ENCODE results near the gene RBM28. TPM values are rescaled to one million over a fixed set of nuclear protein-coding genes. Genes with fewer than 3 reads are reported as not detected.

Gene RBM28
- polyA plus RNA-seq, 1 donor = 41.9 TPM

GRCh38 chr7:128374041-128374440 lies 30.3 kb upstream of the RBM28 start:
- DNase-seq (ENCODE audit: low read depth) = no peak

GRCh38 chr7:128373606-128374005 lies 29.9 kb upstream of the RBM28 start:
- no peak for DNase-seq (ENCODE audit: low read depth)

DNA sequence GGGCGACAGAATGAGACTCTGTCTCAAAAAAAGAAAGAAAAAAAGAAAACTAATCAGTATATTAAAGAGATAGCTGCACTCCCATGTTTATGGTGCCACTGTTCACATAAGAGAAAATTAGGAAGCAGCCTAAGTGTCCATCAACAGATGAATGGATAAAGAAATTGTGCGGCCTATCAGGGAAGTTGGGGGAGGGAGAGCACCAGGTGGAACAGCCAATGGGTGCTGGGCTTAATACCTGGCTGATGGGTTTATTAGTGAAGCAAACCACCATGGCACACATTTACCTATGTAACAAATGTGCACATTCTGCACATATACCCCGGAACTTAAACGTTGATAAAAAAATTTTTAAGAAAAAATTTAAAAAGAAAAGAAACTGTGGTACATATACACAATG lies 26.8 kb upstream of the RBM28 start:
- DNase-seq (ENCODE audit: low read depth) = no peak

DNA sequence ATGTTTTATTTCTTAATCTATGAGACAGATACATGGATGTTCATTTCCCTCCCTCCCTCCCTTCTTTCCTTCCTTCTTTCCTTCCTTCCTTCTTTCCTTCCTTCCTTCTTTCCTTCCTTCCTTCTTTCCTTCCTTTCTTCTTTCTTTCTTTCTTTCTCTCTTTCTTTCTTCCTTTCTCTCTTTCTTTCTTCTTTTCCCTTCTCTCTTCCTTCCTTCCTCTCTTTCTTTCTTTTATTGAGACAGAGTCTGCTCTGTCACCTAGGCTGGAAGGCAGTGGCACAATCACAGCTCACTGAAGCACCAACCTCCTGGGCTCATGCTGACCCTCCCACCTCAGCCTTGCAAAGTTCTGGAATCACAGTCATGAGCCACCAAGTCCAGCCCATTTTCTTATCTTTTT lies 23.3 kb upstream of the RBM28 start:
- no peak for DNase-seq (ENCODE audit: low read depth)

DNA sequence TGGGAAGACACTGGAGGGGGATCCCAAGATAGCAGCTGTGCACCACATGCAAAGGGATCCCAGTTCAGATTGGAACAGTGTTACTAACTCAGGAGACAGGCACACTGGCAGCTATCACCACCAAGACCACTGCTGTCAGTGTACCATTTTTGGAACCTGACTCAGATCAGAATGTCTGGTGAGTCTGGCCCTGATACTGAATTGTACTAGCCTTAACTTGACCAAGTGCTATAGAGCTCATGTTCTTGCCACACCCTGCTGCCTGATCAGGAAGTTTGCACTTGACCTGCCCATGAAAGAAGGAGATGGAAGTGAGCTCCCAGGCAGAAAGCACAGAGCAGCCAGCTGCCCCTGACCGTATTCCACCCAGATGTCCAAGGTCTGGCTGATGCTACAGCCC lies 22.6 kb upstream of the RBM28 start:
- no peak for DNase-seq (ENCODE audit: low read depth)

DNA sequence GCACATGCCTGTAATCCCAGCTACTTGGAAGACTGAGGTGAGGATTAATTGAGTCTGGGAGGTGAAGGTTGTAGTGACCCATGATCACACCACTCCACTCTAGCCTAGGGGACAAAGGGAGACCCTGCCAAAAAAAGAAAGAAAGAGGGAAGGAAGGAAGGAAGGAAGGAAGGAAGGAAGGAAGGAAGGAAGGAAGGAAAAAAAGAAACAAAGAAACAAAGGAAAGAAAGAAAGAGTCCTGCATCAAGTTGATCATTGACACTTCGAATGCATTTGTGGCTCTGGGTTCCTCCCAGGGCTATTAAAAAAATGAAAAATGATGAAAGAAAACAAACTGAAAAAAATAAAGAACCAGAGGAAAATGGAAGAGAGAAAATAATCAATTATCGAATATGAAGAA lies 21.7 kb upstream of the RBM28 start:
- DNase-seq (ENCODE audit: low read depth) = no peak

DNA sequence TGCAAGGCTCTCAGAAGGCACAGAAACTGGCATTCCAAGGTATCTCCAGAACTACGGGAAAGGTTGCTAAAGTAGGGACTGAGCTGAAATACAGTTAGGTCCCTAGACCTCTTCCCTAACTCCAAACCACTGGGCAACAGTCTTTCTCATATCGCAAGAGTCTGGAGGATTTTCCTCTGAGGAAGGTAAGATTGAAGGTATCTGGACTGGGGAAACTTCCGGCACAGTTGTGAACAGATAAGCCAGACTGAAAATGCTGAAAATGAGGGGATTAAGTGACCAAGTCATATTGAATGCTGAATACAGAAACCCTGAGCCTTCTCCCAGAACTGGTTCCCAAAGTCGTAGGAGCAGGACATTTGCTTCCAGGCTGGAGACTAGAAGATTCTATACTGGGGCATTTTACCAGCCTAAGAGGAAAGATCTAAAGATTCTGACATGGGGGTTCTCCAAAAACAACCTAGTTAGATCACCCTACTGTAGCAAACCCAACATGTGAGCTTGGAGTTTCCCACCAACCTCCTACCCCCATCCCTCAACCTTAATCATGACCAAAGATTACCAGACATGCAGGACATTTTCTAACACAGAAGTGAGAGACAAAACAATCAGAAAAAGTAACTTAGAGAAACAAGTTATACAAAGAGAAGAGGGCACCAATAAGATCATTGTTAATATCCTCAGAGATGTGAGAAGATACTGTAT lies 20.6 kb upstream of the RBM28 start:
- DNase-seq (ENCODE audit: low read depth) = no peak

DNA sequence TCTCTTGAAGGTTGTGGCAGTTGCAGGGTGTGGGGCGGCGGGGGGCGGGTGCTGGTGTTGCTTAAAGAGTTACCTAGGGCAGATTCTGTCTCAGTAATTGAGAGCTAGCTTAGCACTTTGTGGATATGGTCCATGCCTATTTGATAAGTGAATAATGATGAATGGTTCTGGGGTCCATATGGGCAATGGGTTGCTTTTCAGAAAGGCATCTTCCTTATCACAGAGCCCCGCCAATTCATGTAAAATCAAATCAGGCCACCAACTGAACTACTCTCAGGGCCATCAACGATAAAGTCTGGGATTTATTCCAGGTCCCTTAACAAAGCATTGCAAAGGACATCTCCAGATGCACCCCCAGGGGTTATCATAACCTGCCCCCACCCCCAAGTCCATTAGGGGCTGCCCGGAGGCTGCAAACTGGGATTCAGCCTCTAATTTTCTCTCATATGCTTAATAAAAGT lies 19.6 kb upstream of the RBM28 start:
- no peak for DNase-seq (ENCODE audit: low read depth)

- DNase-seq (ENCODE audit: low read depth) = no peak
Measured at GRCh38 chr7:128362670-128363069, 19.0 kb upstream of the RBM28 start.

GRCh38 chr7:128361411-128362379 lies 18.0 kb upstream of the RBM28 start, which contains the start of gene PRRT4:
Gene PRRT4, minus strand, starts transcription at chr7:128361690.
- no peak for DNase-seq (ENCODE audit: low read depth)

DNA sequence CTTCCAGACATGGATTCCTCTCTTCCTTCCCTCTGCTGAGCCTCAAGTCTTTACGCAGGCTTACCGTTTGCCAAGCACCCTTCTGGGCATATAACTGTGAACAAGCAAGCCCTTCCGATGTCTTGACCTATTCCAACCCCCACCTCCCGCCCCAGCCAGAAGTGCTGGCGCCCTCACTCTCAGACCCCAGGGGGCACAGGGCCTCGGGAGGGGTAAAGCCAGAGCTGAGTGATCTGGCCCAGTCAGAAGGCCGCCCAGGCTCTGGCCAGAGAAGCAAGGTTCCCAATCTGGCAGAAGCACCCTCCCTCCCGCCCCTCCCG lies 16.6 kb upstream of the RBM28 start:
- DNase-seq (ENCODE audit: low read depth) = no peak

DNA sequence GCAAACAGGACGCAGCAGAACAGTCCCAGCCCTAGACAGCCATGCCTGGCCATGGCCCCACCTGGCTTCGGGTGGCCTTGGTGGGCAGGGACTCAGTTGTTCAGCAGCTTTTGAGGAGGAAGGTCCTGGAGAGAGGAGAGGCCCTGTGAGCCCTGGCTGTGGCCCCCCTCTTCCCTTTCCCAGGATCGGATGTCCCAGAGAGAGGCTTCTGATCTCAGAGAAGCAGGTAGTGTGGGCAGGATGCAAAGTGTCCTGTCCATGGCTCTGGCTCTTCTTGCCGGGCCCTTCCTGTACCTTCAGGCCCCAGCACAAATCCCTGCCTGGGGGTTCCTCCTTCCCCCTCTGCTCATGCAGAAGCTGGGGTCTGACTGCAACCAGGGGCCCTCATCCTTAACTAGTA lies 16.2 kb upstream of the RBM28 start:
- DNase-seq (ENCODE audit: low read depth) = no peak

DNA sequence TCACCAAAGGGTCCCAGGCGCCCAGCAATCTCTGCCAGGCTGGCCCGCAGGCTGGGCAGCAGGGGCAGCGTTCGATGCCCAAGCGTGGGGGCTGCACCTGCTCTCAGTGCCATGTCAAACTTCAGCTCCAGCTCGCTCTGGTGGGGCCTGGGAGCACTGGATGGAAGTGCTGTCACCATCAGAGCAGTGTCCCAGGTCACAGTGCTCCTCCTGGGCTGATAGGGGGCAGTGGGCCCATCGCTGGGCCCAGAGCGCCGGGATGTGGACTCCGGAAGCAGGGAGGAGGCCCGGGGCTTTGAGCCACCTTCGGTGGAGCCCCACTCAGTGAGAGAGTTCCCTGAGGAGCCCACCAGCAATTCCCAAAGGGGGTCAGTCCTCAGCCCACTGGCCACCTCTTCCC lies 15.6 kb upstream of the RBM28 start:
- DNase-seq (ENCODE audit: low read depth) = no peak

- no peak for DNase-seq (ENCODE audit: low read depth)
Measured at GRCh38 chr7:128358233-128358632, 14.5 kb upstream of the RBM28 start.

DNA sequence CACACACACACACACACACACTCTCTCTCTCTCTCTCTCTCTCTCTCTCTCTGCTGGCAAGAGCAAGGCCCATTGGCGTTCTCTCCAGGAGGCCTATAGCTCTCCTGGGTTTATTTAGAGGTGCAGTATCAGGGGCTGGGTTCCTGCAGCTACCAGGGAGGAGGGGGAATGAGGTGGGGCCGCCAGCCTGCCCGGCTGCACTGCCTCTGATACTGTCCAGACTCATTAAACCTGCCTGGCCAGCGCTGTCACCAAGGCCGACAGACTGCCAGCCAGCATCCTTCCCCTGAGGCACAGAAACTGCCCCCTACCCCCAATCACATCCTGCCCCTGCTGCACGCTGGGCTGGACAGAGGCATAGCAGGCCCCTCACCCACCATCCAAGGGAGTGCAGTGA lies 13.5 kb upstream of the RBM28 start:
- DNase-seq (ENCODE audit: low read depth) = no peak

DNA sequence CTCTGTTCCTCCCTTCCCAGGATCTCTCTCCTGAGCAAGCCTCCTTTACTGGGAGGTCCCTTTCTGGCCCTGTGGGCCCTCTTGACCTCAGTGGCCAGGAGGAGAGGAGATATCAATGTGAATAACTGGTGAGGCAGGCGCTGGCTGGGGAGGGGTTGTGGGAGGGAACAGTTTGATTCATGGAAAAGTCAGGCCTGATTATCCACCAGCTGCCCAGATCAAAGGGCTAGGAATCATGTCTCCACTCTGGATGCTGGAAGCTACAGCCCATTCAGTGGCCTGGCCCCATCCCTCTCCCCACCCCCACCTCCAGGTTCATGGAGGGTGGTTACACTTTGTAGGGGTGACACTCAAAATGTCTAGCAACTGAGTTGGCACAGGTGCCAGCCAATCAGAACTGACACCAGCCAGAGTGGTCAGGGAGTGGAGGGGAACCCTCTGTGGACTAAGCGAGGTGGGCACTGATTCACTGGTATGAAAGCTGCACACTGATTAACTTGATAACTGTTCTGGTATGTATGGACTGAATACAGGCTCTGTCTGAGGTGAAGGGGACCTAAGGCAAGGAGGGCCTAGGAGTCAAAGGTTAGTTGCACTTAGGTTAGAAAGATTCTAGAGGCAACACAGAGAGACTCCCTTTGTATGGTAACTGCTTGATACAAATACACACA lies 13.0 kb upstream of the RBM28 start:
- no peak for DNase-seq (ENCODE audit: low read depth)

DNA sequence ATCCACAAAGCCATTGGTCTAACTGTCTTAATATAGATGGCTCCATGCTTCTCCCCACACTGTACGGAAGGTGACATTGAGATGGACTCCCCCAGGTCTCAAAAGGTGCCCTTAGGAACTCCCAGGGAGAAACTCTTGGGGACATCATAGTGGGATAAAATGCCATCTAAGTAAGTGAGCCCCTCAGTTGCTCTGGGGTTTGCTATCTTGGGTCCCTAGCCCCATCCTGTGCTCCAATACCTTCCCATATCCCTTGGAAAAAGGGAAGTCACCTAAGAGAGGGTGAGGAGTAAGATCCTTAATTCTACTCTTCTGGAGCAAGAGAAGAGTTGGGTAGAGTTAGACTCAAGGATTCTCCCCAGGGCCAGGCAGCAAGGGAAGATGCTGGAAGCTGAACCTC lies 9.9 kb upstream of the RBM28 start:
- no peak for DNase-seq (ENCODE audit: low read depth)

DNA sequence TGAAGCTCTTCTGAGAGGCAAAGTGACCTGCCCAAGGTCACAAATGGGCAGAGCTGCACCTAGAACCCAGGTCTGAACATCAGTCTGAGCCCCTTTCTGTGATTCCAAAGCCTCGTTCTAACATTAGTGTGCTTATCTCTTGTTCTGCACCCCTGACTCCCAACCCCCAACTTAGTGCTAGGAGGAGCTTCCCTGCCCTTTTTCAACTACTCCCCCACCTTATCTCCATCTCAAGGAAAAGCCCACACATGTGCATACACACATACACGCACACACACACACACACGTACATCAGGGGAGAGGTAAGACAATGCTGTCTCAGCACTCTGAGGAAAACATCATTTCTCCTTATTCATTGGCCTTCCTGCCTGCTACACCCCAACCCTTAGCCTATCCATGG lies 9.5 kb upstream of the RBM28 start:
- DNase-seq (ENCODE audit: low read depth) = no peak

GRCh38 chr7:128352636-128353035 lies 8.9 kb upstream of the RBM28 start:
- DNase-seq (ENCODE audit: low read depth) = no peak

- DNase-seq (ENCODE audit: low read depth) = no peak
Measured at GRCh38 chr7:128352153-128352537, 8.4 kb upstream of the RBM28 start.

- DNase-seq (ENCODE audit: low read depth) = no peak
Measured at GRCh38 chr7:128351296-128352152, 7.8 kb upstream of the RBM28 start.
